Measurements from ENCODE around the gene LRRFIP1.

DNA sequence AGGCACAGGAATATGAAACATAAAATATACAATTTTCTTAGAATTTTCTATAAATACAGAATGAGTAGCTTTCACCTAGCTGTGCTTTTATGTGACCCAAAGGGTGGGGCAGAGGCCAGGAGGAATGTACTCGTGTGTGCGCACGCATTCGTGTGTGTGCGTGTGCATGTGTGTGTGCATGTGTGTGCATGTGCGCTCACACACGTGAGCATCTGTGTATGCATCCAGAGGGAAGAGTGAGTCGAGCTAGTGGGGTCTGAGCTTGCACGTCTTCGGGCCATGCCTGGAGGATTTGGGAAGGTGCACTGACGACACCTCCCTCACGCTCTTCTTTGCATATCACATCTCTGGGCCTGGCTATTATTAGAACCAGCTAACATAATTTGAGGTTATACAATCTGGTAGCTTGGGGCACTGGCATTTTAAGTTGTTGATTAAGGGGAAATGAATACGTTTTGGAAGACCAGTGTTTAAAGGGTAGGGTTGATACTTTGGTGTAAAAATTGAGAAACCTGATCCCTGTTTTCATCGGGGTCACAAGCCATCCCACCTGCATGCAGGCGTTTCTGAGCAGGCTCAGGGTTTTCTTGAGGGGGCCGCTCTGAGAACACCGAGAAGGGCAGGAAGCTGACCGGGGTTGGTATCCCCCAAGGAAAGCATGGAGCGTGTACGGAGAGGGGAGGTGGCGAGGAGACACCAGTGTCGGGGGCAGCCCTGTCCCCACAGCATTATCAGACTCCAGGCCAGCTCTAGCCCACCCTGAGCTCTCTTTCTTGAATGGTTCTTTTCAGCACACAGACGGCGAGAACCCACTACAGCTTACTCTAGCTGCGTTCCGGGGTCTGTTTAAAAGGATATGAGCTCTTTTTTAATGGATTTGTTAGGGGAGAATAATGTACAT is 85.3 kb downstream of the LRRFIP1 start:
- TF ChIP-seq CTCF (IDR thresholded peaks at IDR 0.05; ENCODE audit: low read depth, low read length, poor library complexity, severe bottlenecking), result no peak
- TF ChIP-seq EZH2phosphoT487 (IDR thresholded peaks at IDR 0.05; ENCODE audit: borderline replicate concordance, low read length), result no peak
